Vagina (tissue), 2 donors: ENCODE results near the gene RFFL.

Source experiments
- CTCF ChIP-seq, 3 experiments: fragments of 450-650 bp in 2 of 3; fragments of 200-600 bp in 1 of 3; sonication (generic) in 1 of 3; IDR thresholded peaks; one replicate each; pipeline ENCODE4 v1.5.1; 2017 to 2019; ENCODE audit warnings: antibody characterized with exemption in 3 of 3, mild to moderate bottlenecking in 2 of 3, moderate library complexity in 2 of 3
- POLR2A ChIP-seq, 2 donors: fragments of 450-650 bp; IDR thresholded peaks; one replicate each; pipeline ENCODE4 v1.6.1; 2017; ENCODE audit warnings: antibody characterized with exemption in 2 of 2, mild to moderate bottlenecking in 2 of 2, moderate library complexity in 2 of 2
- POLR2AphosphoS5 ChIP-seq, 2 donors: sonication (generic); formaldehyde crosslinking; IDR thresholded peaks; one replicate each; pipeline ENCODE4 v1.9.0; 2017; ENCODE audit warnings: antibody characterized with exemption in 2 of 2, mild to moderate bottlenecking in 2 of 2, low read depth in 1 of 2; ENCODE audit not compliant: insufficient read depth in 1 of 2

GRCh38 chr17:35062308-35062707 lies 1.2 kb downstream of the RFFL start:
- TF ChIP-seq POLR2AphosphoS5 (IDR thresholded peaks at IDR 0.05; ENCODE audit: insufficient read depth in 1 of 2, low read depth in 1 of 2) (no peak), CTCF (IDR thresholded peaks at IDR 0.05) (no peak), POLR2A (IDR thresholded peaks at IDR 0.05) (no peak)
